HEK293 (cell line): ENCODE data around the gene MYH1.

Source experiments
- CTCF ChIA-PET: fragments of 350-600 bp; formaldehyde crosslinking; extraction: SDS; loops from one replicate; lab custom pipeline; 2021; ENCODE audit warnings: antibody characterized with exemption; lab: Yijun Ruan, JAX
- POLR2A ChIA-PET: fragments of 300-600 bp; formaldehyde crosslinking; extraction: SDS; loops from one replicate; lab custom pipeline; 2020; ENCODE audit warnings: antibody characterized with exemption, inconsistent platforms; lab: Yijun Ruan, JAX
- H3K27ac ChIP-seq: fragments of 200-500 bp; sonication (Bioruptor generic); 2 replicates; pipeline ENCODE4 v1.5.1; 2014; ENCODE audit warnings: low read depth, low read length, control low read depth, inconsistent platforms; ENCODE audit errors: extremely low read depth
- H3K36me3 ChIP-seq, 2 experiments: fragments of 200-500 bp in 1 of 2; sonication (Bioruptor generic) in 1 of 2; 1 replicate in 1 of 2; 2 replicates in 1 of 2; pipeline ENCODE4 v1.5.1; 2014 to 2017; ENCODE audit warnings: inconsistent platforms in 2 of 2, low read length in 2 of 2; ENCODE audit not compliant: control insufficient read depth in 2 of 2, insufficient read depth in 1 of 2
- H3K4me1 ChIP-seq: fragments of 200-500 bp; sonication (Bioruptor generic); 2 replicates; pipeline ENCODE4 v1.5.1; 2014; ENCODE audit warnings: mild to moderate bottlenecking, low read length, inconsistent platforms; ENCODE audit not compliant: control insufficient read depth, insufficient read depth
- H3K4me3 ChIP-seq: 2 replicates; pipeline ENCODE4 v1.5.1; 2011; ENCODE audit warnings: low read depth, mild to moderate bottlenecking, control low read depth, low read length, moderate library complexity
- H3K9me3 ChIP-seq: fragments of 200-500 bp; sonication (Bioruptor generic); 2 replicates; pipeline ENCODE4 v1.5.1; 2014; ENCODE audit warnings: low read depth, low read length, inconsistent platforms; ENCODE audit not compliant: control insufficient read depth, insufficient read depth
- HOXA7 ChIP-seq: sonication (generic); formaldehyde crosslinking; IDR thresholded peaks from 2 replicates; pipeline ENCODE4 v1.8.1; 2022; ENCODE audit warnings: missing genetic modification reagents, borderline replicate concordance
- HOXC10 ChIP-seq: sonication (generic); formaldehyde crosslinking; IDR thresholded peaks from 2 replicates; pipeline ENCODE4 v1.8.1; 2023; ENCODE audit warnings: mild to moderate bottlenecking, missing genetic modification reagents
- PBX3 ChIP-seq: sonication (generic); formaldehyde crosslinking; IDR thresholded peaks from 2 replicates; pipeline ENCODE4 v1.8.1; 2022; ENCODE audit warnings: mild to moderate bottlenecking, moderate library complexity, missing genetic modification reagents
- ZBTB11 ChIP-seq: fragments of 450-650 bp; formaldehyde crosslinking; conservative IDR thresholded peaks from 2 replicates; pipeline ENCODE4 v1.5.1; 2016; ENCODE audit warnings: low read depth, missing biosample characterization, missing genetic modification characterization
- ZNF121 ChIP-seq: fragments of 450-650 bp; formaldehyde crosslinking; IDR thresholded peaks from 2 replicates; pipeline ENCODE4 v1.5.1; 2016; ENCODE audit warnings: missing biosample characterization, missing genetic modification characterization
- ZNF239 ChIP-seq: fragments of 450-650 bp; formaldehyde crosslinking; IDR thresholded peaks from 2 replicates; pipeline ENCODE4 v1.5.1; 2016; ENCODE audit warnings: missing biosample characterization, missing genetic modification characterization
- ZNF274 ChIP-seq, 2 experiments: fragments of 200-500 bp in 1 of 2; fragments of 450-650 bp in 1 of 2; sonication (Bioruptor generic) in 1 of 2; formaldehyde crosslinking in 1 of 2; IDR thresholded peaks; 2 replicates each; pipeline versions ENCODE4 v1.5.1 to v1.6.1; 2014 to 2016; ENCODE audit warnings: borderline replicate concordance in 1 of 2, inconsistent platforms in 1 of 2, low read length in 1 of 2, missing biosample characterization in 1 of 2, missing genetic modification characterization in 1 of 2
- ZNF280D ChIP-seq: fragments of 450-650 bp; formaldehyde crosslinking; IDR thresholded peaks from 2 replicates; pipeline ENCODE4 v1.5.1; 2016; ENCODE audit warnings: missing biosample characterization, missing genetic modification characterization
- ZNF518A ChIP-seq: fragments of 450-650 bp; formaldehyde crosslinking; conservative IDR thresholded peaks from 2 replicates; pipeline ENCODE4 v1.5.1; 2016; ENCODE audit warnings: low read depth, missing biosample characterization, missing genetic modification characterization
- ZNF521 ChIP-seq: fragments of 450-650 bp; formaldehyde crosslinking; IDR thresholded peaks from 2 replicates; pipeline ENCODE4 v1.5.1; 2017; ENCODE audit warnings: missing biosample characterization, mild to moderate bottlenecking, missing genetic modification characterization
- ZNF558 ChIP-seq: fragments of 450-650 bp; formaldehyde crosslinking; IDR thresholded peaks from 2 replicates; pipeline ENCODE4 v1.5.1; 2016; ENCODE audit warnings: missing biosample characterization, missing genetic modification characterization
- ZNF626 ChIP-seq: fragments of 450-650 bp; sonication (Bioruptor Pico); formaldehyde crosslinking; IDR thresholded peaks from 2 replicates; pipeline ENCODE4 v1.5.1; 2018; ENCODE audit warnings: missing biosample characterization, missing genetic modification characterization, inconsistent platforms
- ZNF701 ChIP-seq: fragments of 450-650 bp; formaldehyde crosslinking; IDR thresholded peaks from 2 replicates; pipeline ENCODE4 v1.5.1; 2016; ENCODE audit warnings: missing biosample characterization, missing genetic modification characterization
- ZNF76 ChIP-seq: fragments of 450-650 bp; formaldehyde crosslinking; IDR thresholded peaks from 2 replicates; pipeline ENCODE4; 2016; ENCODE audit warnings: low read depth, missing biosample characterization, missing genetic modification characterization, borderline replicate concordance

The MYH1 gene

GRCh38 chr17:10447026-10447931 lies 71.1 kb downstream of the MYH1 start:
- H3K9me3 ChIP-seq: no peaks in the 10 kb centered on the region
- no peaks in the 10 kb centered on the region for H3K36me3 ChIP-seq
- H3K4me3 ChIP-seq: no peak overlapping the region
- TF ChIP-seq ZNF701 (tag by site-specific recombination): no peak
- no peak for TF ChIP-seq ZNF121 (tag by site-specific recombination)
- TF ChIP-seq ZNF239 (tag by site-specific recombination): no peak
- no peak for TF ChIP-seq ZNF280D (tag by site-specific recombination)
- no peak for TF ChIP-seq ZNF76 (tag by site-specific recombination)
- no peak for TF ChIP-seq ZNF521 (tag by site-specific recombination)
- no peak for TF ChIP-seq HOXC10 (CRISPR knock-in tag)
- no peak for TF ChIP-seq ZBTB11 (tag by site-specific recombination)
- TF ChIP-seq ZNF274 (IDR thresholded peaks at IDR 0.05; ENCODE audit: low read length): no peak
- TF ChIP-seq ZNF274 (tag by site-specific recombination; IDR thresholded peaks at IDR 0.05; ENCODE audit: borderline replicate concordance): no peak
- no peak for TF ChIP-seq ZNF518A (tag by site-specific recombination)
- TF ChIP-seq HOXA7 (CRISPR knock-in tag): no peak
- no peak for TF ChIP-seq ZNF558
- no peak for TF ChIP-seq ZNF626 (tag by site-specific recombination)
- no peak for TF ChIP-seq PBX3 (CRISPR knock-in tag)
- H3K27ac ChIP-seq: no peak overlapping the region
- POLR2A ChIA-PET: no interaction called here
- H3K4me1 ChIP-seq: 0 out of 2 replicates have a peak, but pooled peaks cover 3% of the 10 kb centered on the region
- CTCF ChIA-PET: interaction anchor here (0.6 to 1.5 kb wide), 6 partner anchors 8 to 1126 kb away, joined by 3 to 6 read pairs (median 4); no protein-coding TSS in a partner anchor
